Gastroesophageal sphincter (tissue), 3 donors: ENCODE measurements around the gene WNT2.

Source experiments
- CTCF ChIP-seq, 4 experiments: fragments of 200-600 bp in 2 of 4; fragments of 450-650 bp in 2 of 4; sonication (generic) in 1 of 4; IDR thresholded peaks; one replicate each; pipeline ENCODE4 v1.5.1; 2017 to 2019; ENCODE audit warnings: antibody characterized with exemption in 4 of 4, mild to moderate bottlenecking in 2 of 4, moderate library complexity in 2 of 4
- POLR2A ChIP-seq, 2 donors: fragments of 450-650 bp; IDR thresholded peaks; one replicate each; pipeline ENCODE4 v1.6.1; 2017; ENCODE audit warnings: antibody characterized with exemption in 2 of 2, mild to moderate bottlenecking in 2 of 2, moderate library complexity in 1 of 2

- TF ChIP-seq POLR2A (IDR thresholded peaks at IDR 0.05) = no peak
- no peak for TF ChIP-seq CTCF (IDR thresholded peaks at IDR 0.05)
These were observed 73.2 kb downstream of the WNT2 start for GRCh38 chr7:117249696-117250095.
